IMR-90 (cell line): ENCODE data around the gene SEC16A. TPM values are rescaled to one million over a fixed set of nuclear protein-coding genes. Genes with fewer than 3 reads are reported as not detected.

Experiments used
- ATAC-seq: fragments of 200-7000 bp; cut with Tn5 transposase; 2 replicates; pipeline ENCODE4 v1.9.1; 2020; ENCODE audit warnings: low read depth, mild to moderate bottlenecking, moderate library complexity
- BruUV-seq: library from RNA; stranded (reverse); fragments of 400-500 nt; replicated peaks from 2 replicates; lab custom pipeline; 2021; lab: Mats Ljungman, UMichigan
- CTCF ChIA-PET: fragments of 300-600 bp; formaldehyde crosslinking; extraction: SDS; loops from one replicate; lab custom pipeline; 2021; ENCODE audit warnings: antibody characterized with exemption; lab: Yijun Ruan, JAX
- POLR2A ChIA-PET: fragments of 300-600 bp; sonication (Branson Sonifier 250); formaldehyde crosslinking; loops from one replicate; lab custom pipeline; 2022; ENCODE audit warnings: antibody characterized with exemption; ENCODE audit not compliant: unreplicated experiment; lab: Charles Lee
- DNase-seq: peaks from one replicate; pipeline ENCODE4 v3.0.0; 2013
- H2AFZ ChIP-seq: replicated peaks from 2 replicates; pipeline ENCODE3; 2013; ENCODE audit warnings: low read length, mild to moderate bottlenecking; ENCODE audit not compliant: poor library complexity
- H2AK5ac ChIP-seq: 2 replicates; pipeline ENCODE4 v1.6.1; 2013; ENCODE audit warnings: low read depth, low read length, inconsistent platforms
- H2AK9ac ChIP-seq: replicated peaks from 2 replicates; pipeline ENCODE3; 2013; ENCODE audit warnings: mild to moderate bottlenecking, low read depth, low read length, moderate library complexity; ENCODE audit not compliant: poor library complexity
- H2BK120ac ChIP-seq: 2 replicates; pipeline ENCODE4 v1.6.1; 2013; ENCODE audit warnings: low read depth, low read length, inconsistent platforms
- H2BK15ac ChIP-seq: 3 replicates; pipeline ENCODE4 v1.6.1; 2013; ENCODE audit warnings: low read depth, low read length, inconsistent platforms
- H2BK20ac ChIP-seq: 2 replicates; pipeline ENCODE4 v1.6.1; 2013; ENCODE audit warnings: low read depth, mild to moderate bottlenecking, inconsistent platforms, low read length, moderate library complexity
- H2BK5ac ChIP-seq: 2 replicates; pipeline ENCODE4 v1.6.1; 2013; ENCODE audit warnings: mild to moderate bottlenecking, low read depth, low read length, inconsistent platforms; ENCODE audit not compliant: poor library complexity, severe bottlenecking
- H3K14ac ChIP-seq: replicated peaks from 2 replicates; pipeline ENCODE4 v1.6.1; 2013; ENCODE audit warnings: low read depth, low read length, inconsistent platforms
- H3K18ac ChIP-seq: 2 replicates; pipeline ENCODE4 v1.6.1; 2013; ENCODE audit warnings: low read depth, low read length, control low read depth
- H3K23ac ChIP-seq: 2 replicates; pipeline ENCODE4 v1.6.1; 2013; ENCODE audit warnings: low read depth, low read length, inconsistent platforms
- H3K27ac ChIP-seq: 2 replicates; pipeline ENCODE4 v1.5.1; 2013; ENCODE audit warnings: mild to moderate bottlenecking, control low read depth, low read length; ENCODE audit not compliant: insufficient read depth
- H3K27me3 ChIP-seq: 2 replicates; pipeline ENCODE4 v1.6.1; 2013; ENCODE audit warnings: low read length; ENCODE audit not compliant: control insufficient read depth, insufficient read depth
- H3K36me3 ChIP-seq: 2 replicates; pipeline ENCODE4 v1.6.1; 2013; ENCODE audit warnings: low read length, mixed read lengths; ENCODE audit not compliant: control insufficient read depth, insufficient read depth
- H3K4ac ChIP-seq: 2 replicates; pipeline ENCODE4 v1.6.1; 2013; ENCODE audit warnings: low read depth, low read length, inconsistent platforms
- H3K4me1 ChIP-seq: 2 replicates; pipeline ENCODE4 v1.6.1; 2013; ENCODE audit warnings: low read length, mixed read lengths; ENCODE audit not compliant: control insufficient read depth, insufficient read depth
- H3K4me2 ChIP-seq: 2 replicates; pipeline ENCODE4 v1.6.1; 2013; ENCODE audit warnings: low read depth, mild to moderate bottlenecking, control low read depth, low read length, moderate library complexity
- H3K4me3 ChIP-seq: 2 replicates; pipeline ENCODE4 v1.5.1; 2013; ENCODE audit warnings: low read depth, mild to moderate bottlenecking, control low read depth, low read length, moderate library complexity; ENCODE audit not compliant: insufficient read depth
- H3K56ac ChIP-seq: 2 replicates; pipeline ENCODE4 v1.6.1; 2013; ENCODE audit warnings: low read length, inconsistent platforms; ENCODE audit not compliant: insufficient read depth; ENCODE audit errors: extremely low read depth
- H3K79me1 ChIP-seq, 2 experiments: 2 replicates each; pipeline ENCODE4 v1.6.1; 2013; ENCODE audit warnings: low read length in 2 of 2, inconsistent platforms in 1 of 2, low read depth in 1 of 2
- H3K9ac ChIP-seq: 2 replicates; pipeline ENCODE4 v1.6.1; 2013; ENCODE audit warnings: low read depth, low read length, control low read depth
- H3K9me1 ChIP-seq: 2 replicates; pipeline ENCODE4 v1.6.1; 2013; ENCODE audit warnings: low read length, inconsistent platforms; ENCODE audit not compliant: insufficient read depth
- H3K9me3 ChIP-seq: 2 replicates; pipeline ENCODE4 v1.6.1; 2013; ENCODE audit warnings: low read length; ENCODE audit not compliant: control insufficient read depth, insufficient read depth
- H4K20me1 ChIP-seq: 2 replicates; pipeline ENCODE4 v1.6.1; 2013; ENCODE audit warnings: low read length, inconsistent platforms; ENCODE audit not compliant: insufficient read depth
- H4K5ac ChIP-seq: 2 replicates; pipeline ENCODE4 v1.6.1; 2013; ENCODE audit warnings: mild to moderate bottlenecking, low read depth, low read length, control low read depth
- H4K8ac ChIP-seq, 2 experiments: 2 replicates each; pipeline ENCODE4 v1.6.1; 2013; ENCODE audit warnings: low read depth in 2 of 2, low read length in 2 of 2, control low read depth in 1 of 2, inconsistent platforms in 1 of 2
- H4K91ac ChIP-seq: 2 replicates; pipeline ENCODE4 v1.6.1; 2013; ENCODE audit warnings: low read depth, low read length, inconsistent platforms; ENCODE audit not compliant: insufficient read depth
- BHLHE40 ChIP-seq: fragments of 150-350 bp; IDR thresholded peaks from 2 replicates; pipeline ENCODE4 v1.6.1; 2016; ENCODE audit warnings: mild to moderate bottlenecking, low read depth, low read length
- CEBPB ChIP-seq: IDR thresholded peaks from 2 replicates; pipeline ENCODE4 v1.6.1; 2012; ENCODE audit warnings: low read depth, low read length, improper control_type of control experiment
- CHD1 ChIP-seq: IDR thresholded peaks from 2 replicates; pipeline ENCODE4 v1.6.1; 2012; ENCODE audit warnings: low read depth, low read length, improper control_type of control experiment
- CTCF ChIP-seq: conservative IDR thresholded peaks from 2 replicates; pipeline ENCODE4 v1.5.1; 2012; ENCODE audit warnings: mild to moderate bottlenecking, low read depth, low read length, improper control_type of control experiment
- FOS ChIP-seq: fragments of 150-350 bp; IDR thresholded peaks from 2 replicates; pipeline ENCODE4 v1.6.1; 2016; ENCODE audit warnings: low read depth, low read length
- MAFK ChIP-seq: IDR thresholded peaks from 2 replicates; pipeline ENCODE4 v1.6.1; 2012; ENCODE audit warnings: low read depth, low read length, improper control_type of control experiment
- MAZ ChIP-seq: IDR thresholded peaks from 2 replicates; pipeline ENCODE4 v1.6.1; 2012; ENCODE audit warnings: low read depth, mild to moderate bottlenecking, low read length, improper control_type of control experiment, moderate library complexity, borderline replicate concordance
- MXI1 ChIP-seq: IDR thresholded peaks from 2 replicates; pipeline ENCODE4 v1.6.1; 2012; ENCODE audit warnings: low read depth, mild to moderate bottlenecking, low read length, moderate library complexity, borderline replicate concordance
- NFE2L2 ChIP-seq: fragments of 150-350 bp; IDR thresholded peaks from 2 replicates; pipeline ENCODE4 v1.6.1; 2016; ENCODE audit warnings: low read depth, mild to moderate bottlenecking, low read length
- POLR2A ChIP-seq: IDR thresholded peaks from 2 replicates; pipeline ENCODE4 v1.6.1; 2012; ENCODE audit warnings: mild to moderate bottlenecking, low read depth, low read length
- RAD21 ChIP-seq: IDR thresholded peaks from 2 replicates; pipeline ENCODE4 v1.6.1; 2012; ENCODE audit warnings: low read length, improper control_type of control experiment
- RCOR1 ChIP-seq: IDR thresholded peaks from 2 replicates; pipeline ENCODE4 v1.6.1; 2012; ENCODE audit warnings: mild to moderate bottlenecking, low read length, improper control_type of control experiment; ENCODE audit not compliant: insufficient replicate concordance
- RFX5 ChIP-seq: IDR thresholded peaks from 2 replicates; pipeline ENCODE4 v1.8.0; 2012; ENCODE audit warnings: low read depth, mild to moderate bottlenecking, low read length, moderate library complexity
- SMC3 ChIP-seq: fragments of 150-350 bp; IDR thresholded peaks from 2 replicates; pipeline ENCODE4 v1.6.1; 2016; ENCODE audit warnings: low read depth, mild to moderate bottlenecking, antibody characterized with exemption, low read length, moderate library complexity
- USF2 ChIP-seq: fragments of 150-350 bp; IDR thresholded peaks from 2 replicates; pipeline ENCODE4 v1.6.1; 2017; ENCODE audit warnings: mild to moderate bottlenecking, antibody characterized with exemption, low read length, low read depth
- WGBS, 2 experiments: methylation state at CpG; one replicate each; pipeline versions ENCODE4 v1.1.5 to v1.1.7; 2013; ENCODE audit warnings: missing lambda C conversion rate in 2 of 2; ENCODE audit not compliant: insufficient read length in 1 of 2; ENCODE audit errors: extremely low coverage in 2 of 2; 5-methylcytosine and 5-hydroxymethylcytosine counted together
- dilution Hi-C: fragments of 300-500 bp; cut with HindIII; formaldehyde crosslinking; loops from one replicate; pipeline ENCODE4 v1.14.3; 2018; ENCODE audit warnings: low sequenced_read_pairs; ENCODE audit not compliant: unreplicated experiment
- in situ Hi-C: fragments of 300-500 bp; cut with MboI; formaldehyde crosslinking; loops from 3 replicates; pipeline ENCODE4 v1.14.3; 2019; ENCODE audit warnings: low sequenced_read_pairs, inconsistent platforms, mixed read lengths
- intact Hi-C: fragments of 100-400 bp; cut with micrococcal nuclease; formaldehyde crosslinking; loops from 2 replicates; pipeline ENCODE4 v1.10.0; 2022
- polyA plus RNA-seq, 3 experiments: library from polyadenylated mRNA; depleted of rRNA; stranded (reverse); fragments of >200 nt; gene quantifications; 2 replicates each; pipeline ENCODE4 v1.2.3, GENCODE V29; 2012; ENCODE audit warnings: low replicate concordance in 1 of 3
- total RNA-seq: library from RNA; depleted of rRNA; stranded (reverse); fragments of >200 nt; gene quantifications from 2 replicates; pipeline ENCODE4 v1.2.3, GENCODE V29; 2012
- TF ChIP-seq, protein P1 (sequence below): fragments of 150-350 bp; IDR thresholded peaks from 2 replicates; pipeline ENCODE4 v1.6.1; 2016; ENCODE audit warnings: low read depth, mild to moderate bottlenecking, low read length, moderate library complexity, borderline replicate concordance

SEC16A gene
- total and polyA plus RNA-seq, 2 of the 4 experiments (the other 2 are of a cell fraction) = 12.2 to 48.1 TPM

- Histone ChIP-seq H3K27ac (no peak overlapping the region), H3K4me3 (no peak overlapping the region), H3K9me3 (no peaks in the 10 kb centered on the region), H3K23ac (no peak overlapping the region), H3K9ac (no peak overlapping the region), H3K4me1 (no peaks in the 10 kb centered on the region), H3K9me1 (no peaks in the 10 kb centered on the region), H2AK5ac (no peak overlapping the region), H3K18ac (no peak overlapping the region), H3K27me3 (no peaks in the 10 kb centered on the region), H3K14ac (no peak overlapping the region), H2AFZ (no peak overlapping the region), H4K91ac (no peak overlapping the region), H2BK120ac (no peak overlapping the region), H3K4me2 (no peak overlapping the region), H2BK15ac (no peak overlapping the region), H3K36me3 (peaks cover 77% of the 10 kb centered on the region), H3K56ac (no peak overlapping the region), H2BK20ac (no peak overlapping the region), H2AK9ac (no peak overlapping the region), H4K8ac (no peak overlapping the region), H4K20me1 (peaks cover 23% of the 10 kb centered on the region), H3K4ac (no peak overlapping the region), H2BK5ac (no peak overlapping the region), H4K5ac (no peak overlapping the region), H3K79me1 (peaks cover 6 to 23% of the 10 kb centered on the region in 2 experiments)
- TF ChIP-seq SMC3 (no peak), MXI1 (no peak), FOS (no peak), USF2 (no peak), MAZ (no peak), MAFK (no peak), NFE2L2 (no peak), POLR2A (no peak), CEBPB (no peak), RFX5 (no peak), CTCF (no peak), RAD21 (no peak), RCOR1 (no peak), BHLHE40 (no peak), CHD1 (no peak)
- TF ChIP-seq, protein P1, sequence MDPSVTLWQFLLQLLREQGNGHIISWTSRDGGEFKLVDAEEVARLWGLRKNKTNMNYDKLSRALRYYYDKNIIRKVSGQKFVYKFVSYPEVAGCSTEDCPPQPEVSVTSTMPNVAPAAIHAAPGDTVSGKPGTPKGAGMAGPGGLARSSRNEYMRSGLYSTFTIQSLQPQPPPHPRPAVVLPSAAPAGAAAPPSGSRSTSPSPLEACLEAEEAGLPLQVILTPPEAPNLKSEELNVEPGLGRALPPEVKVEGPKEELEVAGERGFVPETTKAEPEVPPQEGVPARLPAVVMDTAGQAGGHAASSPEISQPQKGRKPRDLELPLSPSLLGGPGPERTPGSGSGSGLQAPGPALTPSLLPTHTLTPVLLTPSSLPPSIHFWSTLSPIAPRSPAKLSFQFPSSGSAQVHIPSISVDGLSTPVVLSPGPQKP = no peak
- intact Hi-C loops = no loop called here
- 96% methylated on average over 19 of the region's 24 CpGs; no CpG with 5 or more reads in 1 of the 2 experiments for WGBS, 2 experiments
- CTCF ChIA-PET = no interaction called here
- ATAC-seq = no peak
- POLR2A ChIA-PET = no interaction called here
- dilution Hi-C loops = no loop called here
- no TSS peak for BruUV-seq
- DNase-seq = no peak
- in situ Hi-C loops = no loop called here
Measured at GRCh38 chr9:136457326-136457725, 25.5 kb downstream of the SEC16A start.
